ENCODE data around the gene ZNF304.

DNA sequence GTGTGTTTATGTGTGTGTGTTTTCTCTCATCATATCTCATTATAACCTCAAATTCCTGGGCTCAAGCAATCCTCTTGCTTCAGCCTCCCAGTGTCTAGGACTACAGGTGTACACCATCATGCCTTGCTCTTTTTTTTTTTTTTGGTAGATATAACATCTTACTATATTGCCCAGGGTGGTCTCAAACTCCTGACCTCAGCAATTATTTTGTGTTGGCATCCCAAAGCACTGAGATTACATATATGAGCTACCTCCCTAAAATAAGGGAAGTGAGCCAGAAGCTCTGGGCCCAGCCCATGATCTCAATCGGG lies 31.2 kb upstream of the ZNF304 start:
- TF ChIP-seq FOXM1 (IDR thresholded peaks at IDR 0.05; ENCODE audit: borderline replicate concordance): no peak
- TF ChIP-seq FOXK2 (IDR thresholded peaks at IDR 0.05): no peak
- TF ChIP-seq SUZ12 (IDR thresholded peaks at IDR 0.05): no peak
- no peak for TF ChIP-seq SP1 (IDR thresholded peaks at IDR 0.05)
- TF ChIP-seq TARDBP (IDR thresholded peaks at IDR 0.05): no peak
- TF ChIP-seq FOXA1 (IDR thresholded peaks at IDR 0.05): no peak
- TF ChIP-seq, protein P1, sequence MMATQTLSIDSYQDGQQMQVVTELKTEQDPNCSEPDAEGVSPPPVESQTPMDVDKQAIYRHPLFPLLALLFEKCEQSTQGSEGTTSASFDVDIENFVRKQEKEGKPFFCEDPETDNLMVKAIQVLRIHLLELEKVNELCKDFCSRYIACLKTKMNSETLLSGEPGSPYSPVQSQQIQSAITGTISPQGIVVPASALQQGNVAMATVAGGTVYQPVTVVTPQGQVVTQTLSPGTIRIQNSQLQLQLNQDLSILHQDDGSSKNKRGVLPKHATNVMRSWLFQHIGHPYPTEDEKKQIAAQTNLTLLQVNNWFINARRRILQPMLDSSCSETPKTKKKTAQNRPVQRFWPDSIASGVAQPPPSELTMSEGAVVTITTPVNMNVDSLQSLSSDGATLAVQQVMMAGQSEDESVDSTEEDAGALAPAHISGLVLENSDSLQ (IDR thresholded peaks at IDR 0.05): no peak
- no peak for TF ChIP-seq ELF4 (IDR thresholded peaks at IDR 0.05)
- TF ChIP-seq BHLHE40 (IDR thresholded peaks at IDR 0.05; ENCODE audit: borderline replicate concordance): no peak
- no peak for TF ChIP-seq NFRKB (IDR thresholded peaks at IDR 0.05)
- TF ChIP-seq HDGF (IDR thresholded peaks at IDR 0.05; ENCODE audit: borderline replicate concordance): no peak
- TF ChIP-seq ZNF384 (IDR thresholded peaks at IDR 0.05): no peak
- no peak for TF ChIP-seq LEF1 (IDR thresholded peaks at IDR 0.05; ENCODE audit: borderline replicate concordance)
- TF ChIP-seq CTBP1 (IDR thresholded peaks at IDR 0.05; ENCODE audit: borderline replicate concordance): no peak

Measured in HEK293T (cell line).